HEK293 (cell line): ENCODE measurements around the gene MEI1.

ENCODE experiments used
- CTCF ChIA-PET: fragments of 350-600 bp; formaldehyde crosslinking; extraction: SDS; loops from one replicate; lab custom pipeline; 2021; ENCODE audit warnings: antibody characterized with exemption; lab: Yijun Ruan, JAX
- POLR2A ChIA-PET: fragments of 300-600 bp; formaldehyde crosslinking; extraction: SDS; loops from one replicate; lab custom pipeline; 2020; ENCODE audit warnings: antibody characterized with exemption, inconsistent platforms; lab: Yijun Ruan, JAX
- H3K27ac ChIP-seq: fragments of 200-500 bp; sonication (Bioruptor generic); 2 replicates; pipeline ENCODE4 v1.5.1; 2014; ENCODE audit warnings: low read depth, low read length, control low read depth, inconsistent platforms; ENCODE audit errors: extremely low read depth
- H3K36me3 ChIP-seq, 2 experiments: fragments of 200-500 bp in 1 of 2; sonication (Bioruptor generic) in 1 of 2; 1 replicate in 1 of 2; 2 replicates in 1 of 2; pipeline ENCODE4 v1.5.1; 2014 to 2017; ENCODE audit warnings: inconsistent platforms in 2 of 2, low read length in 2 of 2; ENCODE audit not compliant: control insufficient read depth in 2 of 2, insufficient read depth in 1 of 2
- H3K4me1 ChIP-seq: fragments of 200-500 bp; sonication (Bioruptor generic); 2 replicates; pipeline ENCODE4 v1.5.1; 2014; ENCODE audit warnings: mild to moderate bottlenecking, low read length, inconsistent platforms; ENCODE audit not compliant: control insufficient read depth, insufficient read depth
- H3K4me3 ChIP-seq: 2 replicates; pipeline ENCODE4 v1.5.1; 2011; ENCODE audit warnings: low read depth, mild to moderate bottlenecking, control low read depth, low read length, moderate library complexity
- H3K9me3 ChIP-seq: fragments of 200-500 bp; sonication (Bioruptor generic); 2 replicates; pipeline ENCODE4 v1.5.1; 2014; ENCODE audit warnings: low read depth, low read length, inconsistent platforms; ENCODE audit not compliant: control insufficient read depth, insufficient read depth
- EGR2 ChIP-seq: fragments of 450-650 bp; formaldehyde crosslinking; IDR thresholded peaks from 2 replicates; pipeline ENCODE4 v1.5.1; 2016; ENCODE audit warnings: low read depth, missing biosample characterization, missing genetic modification characterization
- INSM2 ChIP-seq: fragments of 450-650 bp; formaldehyde crosslinking; IDR thresholded peaks from 2 replicates; pipeline ENCODE4 v1.5.1; 2016; ENCODE audit warnings: missing biosample characterization, missing genetic modification characterization
- KLF9 ChIP-seq: fragments of 450-650 bp; formaldehyde crosslinking; IDR thresholded peaks from 2 replicates; pipeline ENCODE4 v1.5.1; 2016; ENCODE audit warnings: missing biosample characterization, missing genetic modification characterization, low read depth
- REST ChIP-seq: fragments of 450-650 bp; formaldehyde crosslinking; IDR thresholded peaks from 2 replicates; pipeline ENCODE4 v1.5.1; 2016; ENCODE audit warnings: missing biosample characterization, missing genetic modification characterization
- ZBTB20 ChIP-seq: fragments of 450-650 bp; formaldehyde crosslinking; IDR thresholded peaks from 2 replicates; pipeline ENCODE4 v1.5.1; 2016; ENCODE audit warnings: missing biosample characterization, missing genetic modification characterization
- ZBTB21 ChIP-seq: fragments of 450-650 bp; formaldehyde crosslinking; IDR thresholded peaks from 2 replicates; pipeline ENCODE4 v1.5.1; 2017; ENCODE audit warnings: missing biosample characterization, missing genetic modification characterization
- ZFP3 ChIP-seq: fragments of 450-650 bp; formaldehyde crosslinking; IDR thresholded peaks from 2 replicates; pipeline ENCODE4 v1.5.1; 2016; ENCODE audit warnings: low read depth, missing biosample characterization, missing genetic modification characterization
- ZFP41 ChIP-seq: fragments of 450-650 bp; formaldehyde crosslinking; IDR thresholded peaks from 2 replicates; pipeline ENCODE4 v1.5.1; 2016; ENCODE audit warnings: missing biosample characterization, missing genetic modification characterization, borderline replicate concordance
- ZNF121 ChIP-seq: fragments of 450-650 bp; formaldehyde crosslinking; IDR thresholded peaks from 2 replicates; pipeline ENCODE4 v1.5.1; 2016; ENCODE audit warnings: missing biosample characterization, missing genetic modification characterization
- ZNF302 ChIP-seq: fragments of 450-650 bp; formaldehyde crosslinking; IDR thresholded peaks from 2 replicates; pipeline ENCODE4 v1.5.1; 2016; ENCODE audit warnings: missing biosample characterization, missing genetic modification characterization, low read depth
- ZNF311 ChIP-seq: fragments of 450-650 bp; formaldehyde crosslinking; IDR thresholded peaks from 2 replicates; pipeline ENCODE4 v1.5.1; 2017; ENCODE audit warnings: missing biosample characterization, missing genetic modification characterization, borderline replicate concordance
- ZNF596 ChIP-seq: fragments of 450-650 bp; IDR thresholded peaks from 2 replicates; pipeline ENCODE4 v1.5.0; 2018; ENCODE audit warnings: missing biosample characterization, mild to moderate bottlenecking, missing genetic modification characterization, moderate library complexity
- ZNF600 ChIP-seq: fragments of 450-650 bp; formaldehyde crosslinking; IDR thresholded peaks from 2 replicates; pipeline ENCODE4 v1.5.1; 2016; ENCODE audit warnings: missing biosample characterization, missing genetic modification characterization
- ZNF610 ChIP-seq: fragments of 450-650 bp; formaldehyde crosslinking; IDR thresholded peaks from 2 replicates; pipeline ENCODE4 v1.5.1; 2016; ENCODE audit warnings: missing biosample characterization, missing genetic modification characterization, borderline replicate concordance
- ZNF624 ChIP-seq: fragments of 450-650 bp; formaldehyde crosslinking; IDR thresholded peaks from 2 replicates; pipeline ENCODE4 v1.5.1; 2017; ENCODE audit warnings: missing biosample characterization, missing genetic modification characterization
- ZNF677 ChIP-seq: fragments of 450-650 bp; IDR thresholded peaks from 2 replicates; pipeline ENCODE4 v1.5.0; 2018; ENCODE audit warnings: missing biosample characterization, mild to moderate bottlenecking, missing genetic modification characterization, moderate library complexity
- ZNF704 ChIP-seq: fragments of 450-650 bp; formaldehyde crosslinking; IDR thresholded peaks from 2 replicates; pipeline ENCODE4 v1.5.1; 2016; ENCODE audit warnings: missing biosample characterization, missing genetic modification characterization
- ZNF747 ChIP-seq: fragments of 450-650 bp; formaldehyde crosslinking; IDR thresholded peaks from 2 replicates; pipeline ENCODE4 v1.5.1; 2016; ENCODE audit warnings: missing biosample characterization, missing genetic modification characterization
- ZSCAN30 ChIP-seq: fragments of 450-650 bp; IDR thresholded peaks from 2 replicates; pipeline ENCODE4 v1.5.1; 2018; ENCODE audit warnings: missing biosample characterization, mild to moderate bottlenecking, missing genetic modification characterization, moderate library complexity

The MEI1 gene, protein sequence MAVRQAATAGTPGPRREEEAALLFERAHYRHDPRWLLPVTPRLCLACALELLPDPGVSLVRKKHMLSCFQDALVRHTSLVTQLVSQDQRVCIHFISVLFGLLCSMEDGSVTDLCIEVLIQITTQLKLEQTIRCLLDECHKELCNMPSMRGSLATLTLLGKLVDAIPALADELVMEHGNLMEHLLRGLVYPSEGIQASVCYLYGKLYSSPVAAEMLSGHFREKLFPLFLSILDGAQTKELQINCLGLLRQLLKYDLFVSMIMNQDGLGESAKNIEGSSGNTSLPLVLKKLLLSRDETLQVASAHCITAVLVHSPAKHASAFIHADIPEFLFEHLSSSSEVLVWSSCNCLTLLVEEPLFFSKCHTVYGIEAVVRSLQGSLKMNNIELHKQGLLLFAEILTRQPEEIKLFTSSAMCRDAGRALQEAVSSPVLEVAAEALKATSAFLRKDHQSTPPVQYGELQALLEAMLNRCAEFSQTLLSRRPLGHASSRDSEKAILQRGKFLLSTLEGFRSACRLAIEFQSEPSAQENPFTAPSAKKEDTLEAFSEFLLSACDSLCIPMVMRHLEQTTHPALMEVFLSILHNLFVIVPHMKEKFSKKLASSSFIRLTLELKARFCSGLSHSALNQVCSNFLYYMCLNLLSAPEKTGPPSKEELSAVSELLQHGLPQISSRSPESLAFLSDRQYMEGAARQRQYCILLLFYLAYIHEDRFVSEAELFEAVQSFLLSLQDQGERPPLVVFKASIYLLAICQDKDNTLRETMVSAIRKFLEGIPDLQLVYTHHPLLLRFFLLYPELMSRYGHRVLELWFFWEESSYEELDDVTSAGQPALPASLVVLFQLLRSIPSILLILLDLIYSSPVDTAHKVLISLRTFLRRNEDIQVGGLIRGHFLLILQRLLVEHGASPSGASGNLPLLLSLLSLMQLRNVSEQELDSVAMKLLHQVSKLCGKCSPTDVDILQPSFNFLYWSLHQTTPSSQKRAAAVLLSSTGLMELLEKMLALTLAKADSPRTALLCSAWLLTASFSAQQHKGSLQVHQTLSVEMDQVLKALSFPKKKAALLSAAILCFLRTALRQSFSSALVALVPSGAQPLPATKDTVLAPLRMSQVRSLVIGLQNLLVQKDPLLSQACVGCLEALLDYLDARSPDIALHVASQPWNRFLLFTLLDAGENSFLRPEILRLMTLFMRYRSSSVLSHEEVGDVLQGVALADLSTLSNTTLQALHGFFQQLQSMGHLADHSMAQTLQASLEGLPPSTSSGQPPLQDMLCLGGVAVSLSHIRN

DNA sequence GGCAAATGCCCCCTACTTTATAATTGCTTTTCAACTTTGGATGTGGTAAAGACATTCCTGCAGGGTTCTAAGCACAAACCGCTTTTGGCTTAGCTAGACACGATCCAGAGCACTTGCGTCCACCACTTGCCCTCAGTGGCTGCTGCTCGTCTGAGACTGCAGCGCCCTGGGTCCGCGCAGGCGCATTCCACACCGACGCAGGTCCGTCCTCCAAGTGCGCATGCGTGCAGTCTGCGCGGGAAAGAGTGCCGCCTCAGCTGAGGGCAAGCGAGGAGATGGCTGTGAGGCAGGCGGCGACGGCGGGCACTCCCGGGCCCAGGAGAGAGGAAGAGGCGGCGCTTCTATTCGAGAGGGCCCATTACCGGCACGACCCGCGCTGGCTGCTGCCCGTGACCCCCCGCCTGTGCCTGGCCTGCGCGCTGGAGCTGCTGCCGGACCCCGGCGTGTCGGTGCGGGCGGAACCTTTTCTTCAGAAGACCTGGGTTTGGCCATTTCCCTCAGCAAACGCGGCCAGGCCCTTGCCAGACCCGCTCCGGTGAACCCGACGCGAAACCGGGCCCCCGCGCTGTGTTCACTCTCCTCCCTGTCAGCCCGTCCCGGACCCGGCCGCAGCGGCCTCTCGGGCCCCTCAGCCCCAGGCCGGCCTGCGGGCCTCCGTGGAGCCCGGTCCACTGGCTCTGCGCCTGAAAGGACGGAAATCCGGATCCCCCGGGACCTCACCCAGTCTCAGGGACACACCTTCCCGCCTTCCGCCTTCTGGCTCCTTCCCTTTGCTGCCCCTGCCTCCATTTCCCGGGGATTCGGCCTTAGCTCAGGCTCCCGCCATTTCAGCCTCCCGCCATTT lies at the start of gene MEI1:
TSS of gene MEI1 (plus strand) at position 240 of the 844 bp plus-strand sequence. CDS start at position 276, 36 bp downstream.
- Histone ChIP-seq H3K36me3 (peaks cover 0 to 12% of the 10 kb centered on the region in 2 experiments; a peak in 1 of 3 replicates), H3K4me3 (no peak within 1 kb of the TSS), H3K27ac (no peak within 1 kb of the TSS)
- CTCF ChIA-PET, result interaction anchor here (0.6 to 5.4 kb wide), 11 partner anchors 9 to 241 kb away, joined by 3 to 72 read pairs (median 39); partner anchors contain the start of genes CCDC134 and SNU13
- TF ChIP-seq INSM2 (tag by site-specific recombination) (no peak), EGR2 (tag by site-specific recombination) (no peak), ZNF596 (tag by site-specific recombination) (no peak), ZFP3 (tag by site-specific recombination) (no peak), ZNF610 (tag by site-specific recombination) (no peak), ZNF302 (tag by site-specific recombination) (no peak), ZNF624 (no peak), KLF9 (tag by site-specific recombination) (no peak), ZNF600 (tag by site-specific recombination) (no peak), ZBTB21 (no peak), REST (tag by site-specific recombination) (no peak)
- TF ChIP-seq, all 188 proteins: peak for 0
- no peaks in the 10 kb centered on the region for H3K4me1 ChIP-seq
- H3K9me3 ChIP-seq, result no peaks in the 10 kb centered on the region
- POLR2A ChIA-PET, result interaction anchor here (1.5 kb wide), 1 partner anchor 133 kb away, joined by 5 read pairs; the partner anchor contains the start of gene SREBF2

GRCh38 chr22:41650229-41650628 lies 49.1 kb upstream of the MEI1 start:
- Histone ChIP-seq H3K9me3 (no peaks in the 10 kb centered on the region), H3K4me3 (no peak overlapping the region), H3K27ac (no peak overlapping the region), H3K4me1 (no peaks in the 10 kb centered on the region), H3K36me3 (peaks cover 95% of the 10 kb centered on the region in 2 experiments)
- TF ChIP-seq ZNF677 (tag by site-specific recombination), result no peak
- TF ChIP-seq ZSCAN30, result no peak
- no peak for TF ChIP-seq ZFP41 (tag by site-specific recombination)
- peak; percentile 93 for TF ChIP-seq ZNF121 (tag by site-specific recombination)
- TF ChIP-seq ZNF704 (tag by site-specific recombination), result no peak
- no peak for TF ChIP-seq ZNF311 (tag by site-specific recombination)
- no peak for TF ChIP-seq ZBTB20 (tag by site-specific recombination)
- TF ChIP-seq ZNF747 (tag by site-specific recombination), result no peak
- POLR2A ChIA-PET, result interaction anchor here (0.6 kb wide), 1 partner anchor 330 kb away, joined by 12 read pairs; no protein-coding TSS in a partner anchor
- CTCF ChIA-PET, result interaction anchor here (0.6 kb wide), 1 partner anchor 22 kb away, joined by 3 read pairs; no protein-coding TSS in a partner anchor
